H1 (cell line): ENCODE data around the gene RIPOR3. TPM values are rescaled to one million over a fixed set of nuclear protein-coding genes. Genes with fewer than 3 reads are reported as not detected.

Experiments used
- CTCF ChIA-PET: fragments of 300-600 bp; sonication (Branson Sonifier 250); formaldehyde crosslinking; loops from one replicate; lab custom pipeline; 2021; ENCODE audit not compliant: partially characterized antibody; lab: Charles Lee
- POLR2A ChIA-PET: fragments of 300-600 bp; sonication (Branson Sonifier 250); formaldehyde crosslinking; loops from one replicate; lab custom pipeline; 2021; ENCODE audit warnings: inconsistent platforms; ENCODE audit not compliant: partially characterized antibody; lab: Charles Lee
- DNase-seq, 2 experiments: peaks; one replicate each; pipeline versions ENCODE4 v3.0.0 to v3.0.0-alpha.2; 2010 to 2022; ENCODE audit warnings: low spot score in 2 of 2, low read depth in 1 of 2, mixed read lengths in 1 of 2
- FAIRE-seq: peaks from 2 replicates; lab custom pipeline; 2011; peaks lifted over from hg19 to GRCh38; lab: Jason Lieb, UNC
- H2AFZ ChIP-seq: 2 replicates; pipeline ENCODE4 v1.8.1; 2012; ENCODE audit warnings: low read length, inconsistent platforms
- H2AK5ac ChIP-seq: 2 replicates; pipeline ENCODE4 v1.6.1; 2013; ENCODE audit warnings: low read depth, low read length
- H2BK120ac ChIP-seq: replicated peaks from 2 replicates; pipeline ENCODE3; 2013; ENCODE audit warnings: low read depth, low read length, inconsistent platforms
- H2BK12ac ChIP-seq: 2 replicates; pipeline ENCODE4 v1.6.1; 2013; ENCODE audit warnings: low read depth, low read length
- H2BK15ac ChIP-seq: 2 replicates; pipeline ENCODE4 v1.6.1; 2013; ENCODE audit warnings: low read length
- H2BK20ac ChIP-seq: 2 replicates; pipeline ENCODE4 v1.6.1; 2013; ENCODE audit warnings: low read length
- H2BK5ac ChIP-seq: 2 replicates; pipeline ENCODE4 v1.6.1; 2013; ENCODE audit warnings: low read depth, low read length
- H3K14ac ChIP-seq: 2 replicates; pipeline ENCODE4 v1.6.1; 2013; ENCODE audit warnings: inconsistent platforms; ENCODE audit not compliant: insufficient read length
- H3K18ac ChIP-seq: 2 replicates; pipeline ENCODE4 v1.6.1; 2013; ENCODE audit warnings: low read length; ENCODE audit errors: extremely low read depth
- H3K23ac ChIP-seq: 2 replicates; pipeline ENCODE4 v1.6.1; 2013; ENCODE audit warnings: inconsistent platforms; ENCODE audit not compliant: insufficient read length
- H3K23me2 ChIP-seq: 2 replicates; pipeline ENCODE4 v1.6.1; 2013; ENCODE audit warnings: low read depth, low read length
- H3K27ac ChIP-seq: 2 replicates; pipeline ENCODE4 v1.6.1; 2011; ENCODE audit warnings: low read depth, low read length, inconsistent platforms
- H3K27me3 ChIP-seq, 4 experiments: replicated peaks in 1 of 4; 1 replicate in 1 of 4; 2 replicates in 3 of 4; pipeline versions ENCODE4 v1.6.1 to v1.8.1; 2011 to 2013; ENCODE audit warnings: low read length in 3 of 4, mild to moderate bottlenecking in 3 of 4, inconsistent platforms in 2 of 4, mixed read lengths in 2 of 4, moderate library complexity in 1 of 4; ENCODE audit not compliant: control insufficient read depth in 3 of 4, insufficient read depth in 3 of 4; ENCODE audit errors: extremely low read depth in 1 of 4
- H3K36me3 ChIP-seq, 4 experiments: 2 replicates each; pipeline versions ENCODE4 v1.6.1 to v1.8.1; 2011 to 2013; ENCODE audit warnings: mild to moderate bottlenecking in 4 of 4, low read length in 3 of 4, moderate library complexity in 2 of 4, control low read depth in 1 of 4, inconsistent platforms in 1 of 4; ENCODE audit not compliant: insufficient read depth in 4 of 4, control insufficient read depth in 2 of 4
- H3K4ac ChIP-seq: replicated peaks from 2 replicates; pipeline ENCODE3; 2013; ENCODE audit warnings: low read length, low read depth, mixed read lengths, inconsistent platforms; ENCODE audit not compliant: insufficient read length
- H3K4me1 ChIP-seq, 4 experiments: replicated peaks in 1 of 4; 1 replicate in 1 of 4; 2 replicates in 3 of 4; pipeline versions ENCODE4 v1.6.1 to v1.8.1; 2011 to 2013; ENCODE audit warnings: low read length in 3 of 4, inconsistent platforms in 2 of 4, mixed read lengths in 1 of 4; ENCODE audit not compliant: insufficient read depth in 4 of 4, control insufficient read depth in 3 of 4
- H3K4me2 ChIP-seq, 2 experiments: 2 replicates each; pipeline versions ENCODE4 v1.6.1 to v1.8.1; 2011 to 2013; ENCODE audit warnings: low read depth in 2 of 2, low read length in 2 of 2, control low read depth in 1 of 2, inconsistent platforms in 1 of 2, mild to moderate bottlenecking in 1 of 2; ENCODE audit not compliant: insufficient read depth in 1 of 2
- H3K4me3 ChIP-seq, 4 experiments: fragments of 200-600, 300-600 bp in 1 of 4; sonication (generic), shearing (Covaris generic), sonication (Bioruptor Twin) in 1 of 4; 2 replicates each; pipeline versions ENCODE4 v1.5.1 to v1.8.1; 2011 to 2016; ENCODE audit warnings: low read length in 4 of 4, low read depth in 3 of 4, control low read depth in 2 of 4, inconsistent platforms in 2 of 4, mild to moderate bottlenecking in 2 of 4, mixed read lengths in 1 of 4, moderate library complexity in 1 of 4; ENCODE audit not compliant: insufficient read depth in 2 of 4; ENCODE audit errors: extremely low read depth in 1 of 4
- H3K56ac ChIP-seq: replicated peaks from 2 replicates; pipeline ENCODE3; 2013; ENCODE audit warnings: low read depth, mild to moderate bottlenecking, mixed read lengths, low read length, inconsistent platforms; ENCODE audit not compliant: insufficient read length
- H3K79me1 ChIP-seq: 2 replicates; pipeline ENCODE4 v1.6.1; 2013; ENCODE audit warnings: low read depth, low read length, control low read depth
- H3K79me2 ChIP-seq, 2 experiments: 2 replicates each; pipeline versions ENCODE4 v1.6.1 to v1.8.1; 2012 to 2013; ENCODE audit warnings: low read length in 2 of 2, mild to moderate bottlenecking in 2 of 2, inconsistent platforms in 1 of 2; ENCODE audit not compliant: insufficient read depth in 2 of 2, control insufficient read depth in 1 of 2
- H3K9ac ChIP-seq, 4 experiments: replicated peaks in 1 of 4; 1 replicate in 1 of 4; 2 replicates in 3 of 4; pipeline versions ENCODE4 v1.6.1 to v1.8.1; 2011 to 2013; ENCODE audit warnings: low read depth in 3 of 4, low read length in 3 of 4, control low read depth in 2 of 4, mild to moderate bottlenecking in 2 of 4, moderate library complexity in 2 of 4, inconsistent platforms in 1 of 4; ENCODE audit errors: extremely low read depth in 1 of 4
- H3K9me3 ChIP-seq, 2 experiments: 2 replicates each; pipeline versions ENCODE4 v1.6.1 to v1.8.1; 2012 to 2013; ENCODE audit warnings: mild to moderate bottlenecking in 2 of 2, moderate library complexity in 2 of 2, control low read depth in 1 of 2, inconsistent platforms in 1 of 2, low read depth in 1 of 2, low read length in 1 of 2, mixed read lengths in 1 of 2; ENCODE audit not compliant: insufficient read depth in 2 of 2
- H4K20me1 ChIP-seq, 2 experiments: replicated peaks in 1 of 2; 2 replicates each; pipeline versions ENCODE3 to v1.8.1; 2011 to 2013; ENCODE audit warnings: inconsistent platforms in 2 of 2, low read length in 2 of 2, mild to moderate bottlenecking in 1 of 2; ENCODE audit not compliant: insufficient read depth in 2 of 2, control insufficient read depth in 1 of 2
- H4K5ac ChIP-seq: 2 replicates; pipeline ENCODE4 v1.6.1; 2013; ENCODE audit warnings: low read length, low read depth, mixed read lengths, inconsistent platforms; ENCODE audit not compliant: insufficient read length
- H4K8ac ChIP-seq: 2 replicates; pipeline ENCODE4 v1.8.0; 2013; ENCODE audit warnings: mild to moderate bottlenecking, moderate library complexity, low read length, inconsistent platforms; ENCODE audit not compliant: insufficient read depth; ENCODE audit errors: extremely low read depth
- H4K91ac ChIP-seq: replicated peaks from 2 replicates; pipeline ENCODE3; 2013; ENCODE audit warnings: low read length, mixed read lengths, inconsistent platforms; ENCODE audit not compliant: insufficient read length
- TEAD4 ChIP-seq: IDR thresholded peaks from 2 replicates; pipeline ENCODE4 v1.6.1; 2012; ENCODE audit warnings: low read depth, low read length, inconsistent platforms, mixed read lengths
- WGBS, 2 experiments: shearing (Covaris generic) in 1 of 2; methylation state at CpG; one replicate each; pipeline versions ENCODE4 v1.1.6 to v1.1.7; 2013 to 2015; ENCODE audit warnings: low lambda C conversion rate in 2 of 2, mixed read lengths in 2 of 2, inconsistent platforms in 1 of 2, low coverage in 1 of 2, missing lambda C conversion rate in 1 of 2; ENCODE audit not compliant: insufficient replicate concordance in 2 of 2, insufficient coverage in 1 of 2, insufficient read length in 1 of 2; ENCODE audit errors: extremely low coverage in 1 of 2, missing lambda C conversion rate in 1 of 2; 5-methylcytosine and 5-hydroxymethylcytosine counted together
- polyA plus RNA-seq, 7 experiments: library from polyadenylated mRNA; depleted of rRNA in 3 of 7; stranded (reverse) in 5 of 7; unstranded in 2 of 7; fragments of >200 nt in 5 of 7; fragments of 200-250 nt in 2 of 7; gene quantifications; 1 replicate in 5 of 7; 2 replicates in 1 of 7; 4 replicates in 1 of 7; pipeline versions ENCODE4 v1.2.1 to v1.2.3, GENCODE V29; 2011 to 2013; ENCODE audit warnings: missing spikeins in 2 of 7, mixed read lengths in 2 of 7
- total RNA-seq: library from RNA; stranded (reverse); fragmentation: NEBNext Ultra II Directional; extraction: Animal tissue kit (Norgen Biotek cat#: 25700); gene quantifications from 2 replicates; pipeline ENCODE4 v1.2.1, GENCODE V29; 2021

The RIPOR3 gene
- total and polyA plus RNA-seq, 2 of the 8 experiments (the other 6 are each of a cell fraction or from before 2014, with no cell fraction given), result 3.6 to 4.5 TPM

DNA sequence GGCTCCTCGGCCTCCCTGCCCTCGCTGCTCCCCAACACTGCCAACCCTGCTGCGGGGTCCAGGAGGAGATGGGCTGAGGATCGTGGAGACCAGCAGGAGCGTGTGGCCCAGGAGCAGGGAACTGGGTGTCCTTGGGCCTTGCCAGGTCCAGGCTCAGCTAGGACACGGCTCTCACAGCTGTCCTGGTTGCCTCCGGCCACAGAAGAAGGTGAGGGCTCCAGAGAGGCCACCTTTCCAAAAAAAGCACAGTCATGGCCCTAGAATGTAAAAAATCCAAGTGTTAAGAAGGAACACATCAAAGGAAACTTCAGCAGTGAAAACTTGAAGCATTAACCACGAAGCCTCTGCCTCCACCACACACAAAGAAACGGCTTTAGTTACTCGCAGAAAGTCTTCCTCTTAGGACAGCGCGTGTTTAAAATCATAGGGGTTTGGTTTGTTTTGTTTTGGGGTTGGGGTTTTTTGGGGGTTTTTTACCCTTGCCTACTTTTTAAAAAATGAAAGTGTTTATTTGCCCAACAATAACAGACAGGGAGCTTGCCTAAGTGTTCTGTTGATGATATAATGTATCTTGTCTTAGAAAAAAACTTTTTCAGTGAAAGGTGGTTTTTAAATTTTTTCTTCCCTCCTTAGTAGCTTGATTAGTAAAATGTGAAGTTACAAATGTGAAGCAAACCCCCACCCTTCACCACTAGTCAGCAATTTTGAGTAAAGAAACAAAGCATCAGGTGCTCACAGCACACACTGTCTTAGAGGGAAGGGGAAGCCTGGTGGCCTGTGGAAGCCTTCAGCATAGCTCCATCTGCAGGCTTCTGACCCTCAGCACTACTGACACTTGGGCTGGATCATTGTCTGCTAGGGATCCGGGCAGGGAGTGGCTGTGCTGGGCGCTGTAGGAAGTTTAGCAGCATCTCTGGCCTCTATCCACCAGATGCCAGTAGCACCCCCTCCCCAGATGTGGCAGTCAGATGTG, 121.2 kb downstream of the RIPOR3 start:
- Histone ChIP-seq H3K79me2 (no peaks in the 10 kb centered on the region), H3K27me3 (no peaks in the 10 kb centered on the region), H3K79me1 (peaks cover 4% of the 10 kb centered on the region; the same call in 1 of the 2 replicates), H3K14ac (no peak overlapping the region), H3K4me1 (no peaks in the 10 kb centered on the region), H3K4ac (no peak overlapping the region), H2BK15ac (no peak overlapping the region), H3K18ac (no peak overlapping the region), H3K56ac (no peak overlapping the region), H2AFZ (no peak overlapping the region), H2AK5ac (no peak overlapping the region), H3K36me3 (peaks cover 0 to 23% (median 1%) of the 10 kb centered on the region in 4 experiments; a peak in 6 of 8 replicates), H3K23me2 (no peaks in the 10 kb centered on the region), H3K4me3 (no peak overlapping the region), H4K5ac (no peak overlapping the region), H2BK120ac (no peak overlapping the region), H3K4me2 (no peak overlapping the region), H3K23ac (no peak overlapping the region), H2BK20ac (no peak overlapping the region), H3K27ac (no peak overlapping the region), H3K9me3 (no peaks in the 10 kb centered on the region), H4K20me1 (peaks cover 0 to 10% of the 10 kb centered on the region in 2 experiments), H4K91ac (peak overlapping the region; percentile 40), H2BK12ac (no peak overlapping the region), H3K9ac (no peak overlapping the region), H4K8ac (no peak overlapping the region), H2BK5ac (no peak overlapping the region)
- ChIA-PET POLR2A (interaction anchor here (0.6 to 0.8 kb wide), 3 partner anchors 36 to 97 kb away, joined by 3 read pairs; no protein-coding TSS in a partner anchor), CTCF (interaction anchor here (0.7 to 3.0 kb wide), 16 partner anchors 9 to 453 kb away, joined by 3 to 10 read pairs (median 4); no protein-coding TSS in a partner anchor)
- 91% methylated on average over 14 of the region's 14 CpGs; no CpG with 5 or more reads in 1 of the 2 experiments for WGBS, 2 experiments
- FAIRE-seq (no peak), DNase-seq (no peak)
- no peak for TF ChIP-seq TEAD4
